Measurements from ENCODE around the gene TTC6.
"Not testable (repeated sequence)": the region's sequence is repeated elsewhere in the genome, so short reads cannot be mapped to it uniquely, and the experiment has no call there.

TTC6 gene, protein sequence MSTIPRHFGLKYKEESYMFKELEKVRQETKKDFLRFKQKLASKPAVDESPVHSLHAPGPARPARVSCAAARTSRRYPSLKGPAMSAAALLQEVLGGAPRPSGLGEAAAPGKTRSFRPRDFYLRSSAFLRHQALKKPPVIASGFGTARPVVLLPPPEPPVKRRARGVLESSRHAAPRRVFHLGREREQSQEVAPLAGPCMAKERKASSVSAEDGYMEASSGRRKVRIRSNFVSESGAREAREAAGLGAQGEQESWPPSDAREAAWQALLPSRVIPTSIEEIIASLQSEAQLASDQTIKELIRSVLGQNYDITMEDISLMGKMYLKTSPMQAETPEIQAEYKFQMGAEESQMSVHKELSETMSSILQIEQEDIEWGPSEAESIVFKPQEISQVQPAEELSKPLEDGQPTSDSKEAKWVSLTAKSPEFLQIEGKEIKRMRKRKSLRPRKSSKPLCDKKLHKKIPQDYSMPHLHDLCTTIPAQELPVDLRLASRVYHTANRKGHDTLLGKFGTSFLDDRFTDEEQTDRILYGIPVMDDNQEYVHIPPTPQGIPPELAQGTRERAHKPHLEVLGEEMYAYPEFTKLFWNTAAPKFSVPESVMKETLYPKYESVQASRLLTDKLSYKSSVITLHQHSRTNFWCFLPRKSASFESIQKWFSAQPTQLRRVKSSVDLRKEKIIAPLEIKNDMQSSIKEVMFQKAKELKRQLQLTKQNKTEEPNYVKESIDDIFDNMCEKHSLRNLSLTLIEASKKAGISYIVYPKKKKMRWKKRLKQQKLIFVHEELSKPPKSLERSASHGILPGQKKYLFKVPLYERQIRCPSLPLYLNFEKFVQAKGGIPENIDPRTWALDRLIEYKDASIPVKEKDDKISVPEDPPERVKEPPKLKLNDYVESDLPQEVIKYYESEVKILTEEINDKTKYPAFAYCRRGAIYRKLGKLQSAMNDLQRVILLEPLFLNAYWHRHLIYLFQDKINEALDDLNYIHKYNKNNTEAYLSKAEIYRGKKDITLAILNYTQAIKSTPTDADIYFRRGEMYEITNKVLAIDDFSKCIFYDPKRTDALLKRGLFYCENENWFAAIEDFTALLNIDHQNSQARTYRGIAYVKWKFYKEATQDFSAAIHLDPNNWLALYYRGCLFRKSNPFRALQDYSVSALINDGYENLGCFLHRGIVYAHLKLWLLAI (N-terminal part only)

DNA sequence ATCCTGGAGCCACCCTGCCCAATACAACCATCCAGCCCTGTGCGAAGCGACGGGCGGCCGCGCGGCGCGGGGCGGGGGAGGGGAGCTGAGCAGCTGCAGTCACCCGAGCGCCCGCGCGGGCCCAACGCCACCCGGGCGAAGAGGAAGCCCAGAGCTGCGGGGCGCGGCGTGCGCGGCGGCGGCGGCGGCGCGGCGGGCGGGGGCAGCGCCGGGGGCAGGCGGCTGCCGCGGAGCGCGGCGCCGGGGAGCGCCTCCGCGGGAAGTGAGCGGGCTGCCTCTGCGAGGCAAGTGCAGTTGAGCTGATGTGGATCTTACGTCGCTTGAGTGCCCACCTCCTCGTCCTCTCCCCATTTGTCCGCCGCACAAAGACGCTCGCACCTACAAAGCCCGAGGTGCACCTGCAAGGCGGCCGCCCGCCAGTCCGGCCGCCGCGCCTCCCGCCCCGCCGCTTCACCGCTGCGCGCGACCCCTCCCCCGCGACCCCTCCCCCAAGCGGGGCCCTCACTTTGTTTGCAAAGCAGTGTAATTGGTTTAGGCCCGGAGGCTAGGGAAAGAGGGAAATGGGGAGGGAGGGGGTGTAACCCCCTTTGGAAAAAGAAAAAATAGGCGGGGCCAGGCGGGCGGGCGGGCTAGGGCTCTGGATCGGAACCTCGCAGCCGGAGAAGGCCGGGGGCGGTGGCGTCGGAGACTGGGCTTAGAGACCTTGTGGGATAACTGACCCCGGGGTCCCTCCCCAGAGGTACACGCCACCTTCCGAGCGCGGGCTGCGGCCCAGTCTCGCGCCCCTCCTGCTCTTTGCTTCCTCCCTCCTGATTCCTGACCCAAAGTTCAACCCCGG, at the start of gene TTC6, which contains the start of gene FOXA1:
Gene TTC6, plus strand, starts transcription at position 659 of the 838 bp plus-strand sequence. CDS start 26,436 bp downstream, outside the sequence.
Gene FOXA1, minus strand, starts transcription at position 279 of the 838 bp plus-strand sequence. Its CDS starts 277 bp downstream, at position 2.
- DNase-seq: no peak

DNA sequence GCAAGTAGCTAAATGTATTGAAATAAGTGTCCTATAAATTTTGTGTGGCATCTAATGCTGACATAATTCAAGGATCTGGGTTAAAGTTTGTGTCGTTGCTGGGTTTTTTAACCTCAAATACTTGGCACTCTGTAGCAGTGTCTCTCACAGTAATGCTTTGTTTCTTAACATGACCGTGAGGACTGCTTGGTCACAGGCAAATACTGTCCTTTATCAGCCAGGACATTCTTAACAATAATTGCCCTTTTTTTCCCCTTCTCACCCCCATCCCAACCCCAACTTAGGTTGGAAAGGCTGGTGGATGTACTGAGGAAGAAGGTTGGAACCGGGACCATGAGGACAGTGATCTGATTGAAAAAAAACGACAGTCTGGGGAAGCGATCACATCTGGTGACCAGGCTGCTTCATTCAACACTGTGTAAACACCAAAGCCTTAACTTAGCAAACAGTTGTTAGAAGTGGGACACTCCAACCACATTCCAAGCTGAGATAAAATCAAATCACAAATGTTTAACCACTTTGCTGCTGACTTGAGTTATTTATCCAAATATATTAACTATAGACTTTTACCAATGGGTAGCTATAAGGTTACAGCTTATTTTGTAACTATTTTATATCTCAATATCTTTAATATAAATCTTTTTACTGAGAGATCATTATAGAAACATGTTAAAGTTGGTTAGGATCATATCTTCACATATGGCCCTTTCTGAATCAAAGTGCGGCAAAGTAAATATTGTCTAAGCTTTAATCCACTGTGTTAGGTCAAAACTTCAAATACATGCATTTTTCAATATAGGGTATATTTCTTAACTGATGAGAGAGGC, 48.6 kb upstream of the TTC6 start:
- DNase-seq: no peak

- no peak for DNase-seq
Observed at GRCh38 chr14:37550511-37550910, 44.9 kb upstream of the TTC6 start.

DNA sequence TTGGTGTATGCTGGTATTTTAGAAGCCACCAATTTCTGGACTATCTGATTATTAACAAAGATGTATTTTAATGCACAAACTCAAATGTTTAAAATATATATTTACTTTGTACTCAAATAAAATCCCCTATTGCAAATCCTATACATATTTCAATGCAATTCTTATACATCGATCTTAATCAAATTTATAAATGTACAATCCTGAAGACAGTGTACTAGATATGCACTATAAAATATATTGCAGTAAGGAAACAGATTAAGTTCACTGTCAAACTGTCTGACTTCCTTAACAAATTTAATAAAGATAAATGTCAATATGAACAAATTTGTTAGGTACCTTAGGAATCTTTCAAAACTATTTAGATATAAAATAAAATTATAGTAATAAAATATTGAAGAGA, 44.3 kb upstream of the TTC6 start:
- DNase-seq: no peak

DNA sequence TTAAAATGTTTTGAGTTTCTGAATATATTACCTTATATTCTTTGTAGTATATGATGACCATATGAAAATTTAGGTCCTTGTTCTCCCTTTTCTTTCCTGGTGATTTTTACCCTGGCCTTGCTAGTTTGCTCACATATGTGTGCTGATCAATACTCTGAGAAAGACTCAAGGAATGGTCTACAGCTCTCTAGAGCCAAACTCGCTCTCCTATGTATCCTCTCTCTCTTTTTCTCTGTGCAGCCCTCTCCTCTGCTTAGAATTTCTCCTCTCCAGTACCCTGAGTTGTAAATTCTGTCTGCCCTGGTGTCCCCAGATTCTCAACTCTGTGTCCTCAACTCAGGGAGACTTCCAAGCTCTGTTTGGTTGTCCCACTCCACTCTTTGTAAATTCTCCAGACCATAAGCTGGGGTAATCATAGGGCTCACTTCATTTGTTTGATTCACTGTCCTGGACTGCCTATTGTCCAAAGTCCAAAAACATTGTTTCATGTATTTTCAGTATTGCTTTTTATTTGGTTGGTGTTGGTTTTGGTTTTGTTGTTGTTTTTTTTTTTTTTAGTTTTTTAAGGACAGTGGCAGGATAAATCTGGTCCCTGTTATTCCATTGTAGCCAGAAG, 41.4 kb upstream of the TTC6 start:
- DNase-seq: no peak

GRCh38 chr14:37555596-37555995, 39.8 kb upstream of the TTC6 start:
- DNase-seq: not testable (repeated sequence)

GRCh38 chr14:37558740-37559139, 36.7 kb upstream of the TTC6 start:
- DNase-seq: no peak

DNA sequence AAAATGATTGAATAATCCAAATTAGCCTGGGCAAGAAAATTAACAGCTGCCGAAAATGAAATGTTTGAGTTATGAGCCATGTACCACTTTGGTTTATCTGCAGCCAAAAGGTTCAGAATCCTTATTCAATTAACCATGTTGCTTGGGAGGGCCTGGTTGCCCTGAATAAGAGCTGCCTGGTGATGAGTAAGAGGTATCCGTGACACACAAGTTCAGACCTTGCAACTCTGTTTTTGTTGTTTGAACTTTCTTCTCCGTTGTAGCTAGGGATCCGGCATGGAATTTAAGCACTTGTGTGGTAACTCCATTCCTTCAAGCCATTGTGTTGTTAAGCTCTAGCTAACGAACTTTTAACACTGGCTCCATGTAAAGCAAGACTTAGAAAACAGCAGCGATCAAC, 36.0 kb upstream of the TTC6 start:
- no peak for DNase-seq

DNA sequence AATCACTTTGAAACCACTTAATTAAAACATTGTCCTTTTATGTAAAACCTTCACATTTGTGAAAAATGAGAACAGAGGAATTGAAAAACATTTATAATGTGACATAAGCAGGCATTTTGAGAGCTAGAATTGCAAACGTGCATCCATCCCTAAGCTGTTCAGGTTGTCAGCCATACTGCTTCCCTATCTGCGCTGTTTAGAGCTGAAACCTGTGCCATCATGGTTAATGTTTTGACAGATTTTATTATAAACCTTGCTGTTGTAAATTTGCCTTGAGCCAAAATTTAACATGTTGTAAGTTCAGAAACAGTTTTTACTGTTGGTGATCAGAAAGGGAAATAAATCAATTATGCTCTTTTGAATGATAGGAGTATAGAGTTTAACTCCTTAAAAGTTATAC, 32.2 kb upstream of the TTC6 start:
- DNase-seq: no peak

- DNase-seq: no peak
Observed at GRCh38 chr14:37565550-37565949, 29.9 kb upstream of the TTC6 start.

DNA sequence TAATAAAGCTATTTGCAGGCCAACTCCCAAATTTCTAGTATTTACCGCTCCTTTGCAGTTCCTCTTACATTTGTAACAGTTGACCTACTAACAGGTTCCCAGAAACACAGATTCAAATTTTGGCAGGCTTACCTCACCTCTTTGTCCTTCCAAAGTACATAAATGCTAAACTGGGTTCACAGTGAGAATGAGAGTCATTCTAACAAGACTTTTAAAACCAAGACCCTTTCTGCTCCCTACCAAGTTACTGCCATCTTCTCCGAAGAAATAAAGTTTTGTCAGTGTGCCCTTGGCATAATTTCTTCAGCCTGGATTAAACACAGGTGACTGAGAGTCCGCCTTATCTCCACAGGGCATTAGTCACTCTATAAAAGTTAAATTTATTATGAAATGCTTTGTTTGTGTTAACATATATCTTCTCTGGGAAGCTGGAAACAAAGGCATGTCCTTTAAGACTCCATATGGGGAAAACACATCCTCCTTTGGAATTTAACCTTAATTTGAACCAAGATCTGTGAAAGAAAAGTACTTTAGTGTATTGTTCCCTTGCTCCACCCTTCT, 28.5 kb upstream of the TTC6 start:
- DNase-seq: no peak

DNA sequence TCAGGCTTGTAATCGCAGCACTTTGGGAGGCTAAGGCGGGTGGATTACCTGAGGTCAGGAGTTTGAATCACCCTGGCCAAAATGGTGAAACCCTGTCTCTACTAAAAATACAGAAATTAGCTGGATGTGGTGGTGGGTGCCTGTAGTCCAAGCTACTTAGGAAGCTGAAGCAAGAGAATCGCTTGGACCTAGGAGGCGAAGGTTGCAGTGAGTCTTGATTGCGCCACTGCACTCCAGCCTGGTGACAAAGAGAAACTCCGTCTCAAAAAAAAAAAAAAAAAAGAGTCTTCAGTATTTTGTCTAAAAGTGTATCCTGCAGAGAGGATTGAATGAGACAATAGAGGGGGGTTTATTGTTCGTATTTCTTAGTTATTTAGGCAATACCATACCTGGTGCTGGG, 25.7 kb upstream of the TTC6 start:
- no peak for DNase-seq

DNA sequence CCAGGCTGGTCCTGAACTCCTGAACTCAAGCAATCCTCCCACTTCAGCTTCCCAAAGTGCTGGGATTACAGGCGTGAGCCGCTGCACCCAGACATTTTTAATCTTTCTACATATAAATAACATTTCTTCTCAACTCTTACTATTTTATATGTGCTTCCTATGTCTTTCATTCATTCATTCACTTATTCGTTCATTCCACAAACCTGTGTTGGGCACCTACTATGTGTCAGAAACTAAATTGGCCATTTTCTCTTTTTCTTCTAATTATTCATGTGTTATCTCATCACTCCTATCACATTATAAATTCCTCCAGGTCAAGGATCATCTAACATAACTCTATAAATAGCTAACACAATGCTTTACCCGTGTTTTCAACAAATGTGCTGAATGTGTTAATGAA, 24.0 kb upstream of the TTC6 start:
- DNase-seq: no peak

DNA sequence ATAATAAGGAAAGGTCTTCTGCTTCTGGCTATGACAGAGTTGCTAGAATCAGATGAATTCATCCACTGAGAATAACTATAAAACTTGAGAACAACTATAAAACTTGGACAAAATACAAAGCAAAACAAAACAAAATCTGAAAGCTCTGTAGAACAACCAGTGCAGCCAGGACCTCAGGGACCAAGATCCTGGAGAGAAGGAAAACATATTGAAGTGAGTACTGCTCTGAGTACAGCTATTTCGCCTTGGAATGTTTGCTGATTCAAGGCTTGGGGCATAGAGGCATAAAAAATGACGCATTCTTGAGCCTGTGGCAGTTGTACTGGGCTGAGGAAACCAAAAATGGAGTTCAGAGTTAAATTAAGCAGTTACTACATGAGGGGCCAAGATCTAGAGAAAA, 22.1 kb upstream of the TTC6 start:
- no peak for DNase-seq

DNA sequence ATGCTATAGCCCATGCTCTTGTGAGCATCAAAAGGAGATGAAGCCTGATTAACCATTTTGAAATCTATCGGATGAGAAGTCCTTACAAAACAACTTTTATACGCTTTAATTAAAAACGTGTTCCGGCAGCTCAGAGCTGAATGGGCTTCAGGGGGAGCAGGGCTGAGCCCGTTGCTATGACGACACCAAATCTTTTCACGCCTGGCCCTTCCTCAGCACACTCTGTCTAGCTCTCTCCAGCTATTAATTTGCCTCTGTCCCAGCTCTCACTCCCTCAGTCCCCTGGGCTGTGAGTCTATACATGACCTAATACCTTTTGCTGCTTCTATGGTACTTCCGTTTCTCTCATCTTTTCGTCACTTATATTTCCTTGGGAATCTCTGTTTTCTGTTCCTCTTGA, 16.2 kb upstream of the TTC6 start:
- peak; percentile 72 for DNase-seq

DNA sequence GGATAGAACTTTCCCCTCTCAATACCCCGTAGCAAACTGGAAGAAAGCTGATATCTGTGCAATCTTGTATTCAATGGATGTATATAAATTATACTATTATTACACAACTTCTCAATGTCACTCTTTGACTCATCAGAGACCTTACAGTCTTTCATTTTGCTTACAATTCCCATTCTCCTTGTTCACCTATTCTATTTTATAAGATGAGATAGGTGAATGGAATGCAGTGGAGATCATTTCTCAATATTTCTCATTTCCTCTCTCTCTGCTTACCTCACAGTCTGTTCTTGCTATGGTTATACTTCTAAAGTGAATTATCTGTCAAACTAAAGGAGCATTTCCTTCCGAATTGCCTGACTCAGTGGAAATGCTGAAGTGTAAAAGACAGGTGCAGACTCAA, 15.3 kb upstream of the TTC6 start:
- DNase-seq: no peak

DNA sequence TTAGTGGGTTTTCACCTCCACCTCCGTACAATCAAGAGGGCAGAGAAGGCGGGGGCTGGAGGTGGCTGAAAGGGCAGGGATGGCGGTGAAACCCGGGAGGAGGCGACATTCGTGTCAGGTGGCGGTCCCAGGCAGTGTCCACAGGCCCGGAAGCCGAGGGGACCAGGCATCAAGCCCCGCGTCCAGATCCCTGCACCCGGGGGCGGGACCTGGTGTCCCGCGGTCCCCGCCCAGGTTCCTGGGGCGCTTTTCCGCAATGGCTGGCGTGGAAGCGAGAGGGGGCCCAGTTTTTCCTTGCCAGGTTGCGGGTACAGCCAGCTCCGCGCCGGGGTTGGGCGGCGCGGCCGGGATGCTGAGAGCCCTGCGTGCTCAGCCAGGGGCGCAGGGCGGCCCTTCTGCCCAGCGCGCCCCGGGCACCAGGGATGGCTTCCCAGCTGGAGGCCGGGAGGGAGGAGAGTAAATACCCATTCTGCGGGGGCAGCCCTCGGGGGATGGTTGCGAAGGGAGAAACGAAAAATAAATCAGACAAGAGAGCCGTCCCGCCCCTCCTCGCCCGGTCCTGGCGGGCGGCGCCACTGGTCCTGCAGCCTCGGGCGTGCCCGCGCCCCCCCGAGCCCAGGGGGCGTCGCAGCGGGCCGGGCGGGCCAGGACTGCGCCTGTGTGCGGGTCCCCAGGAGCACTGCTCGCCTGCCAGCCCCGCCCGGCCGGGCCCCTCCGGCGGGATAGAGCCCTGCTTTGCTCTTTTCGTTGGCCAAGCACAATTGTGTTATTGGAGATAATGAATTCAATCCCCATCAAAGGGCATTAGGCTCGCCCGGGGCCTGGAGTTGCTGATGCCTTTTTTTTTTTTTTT, 11.8 kb upstream of the TTC6 start:
- DNase-seq: peak; percentile 65

DNA sequence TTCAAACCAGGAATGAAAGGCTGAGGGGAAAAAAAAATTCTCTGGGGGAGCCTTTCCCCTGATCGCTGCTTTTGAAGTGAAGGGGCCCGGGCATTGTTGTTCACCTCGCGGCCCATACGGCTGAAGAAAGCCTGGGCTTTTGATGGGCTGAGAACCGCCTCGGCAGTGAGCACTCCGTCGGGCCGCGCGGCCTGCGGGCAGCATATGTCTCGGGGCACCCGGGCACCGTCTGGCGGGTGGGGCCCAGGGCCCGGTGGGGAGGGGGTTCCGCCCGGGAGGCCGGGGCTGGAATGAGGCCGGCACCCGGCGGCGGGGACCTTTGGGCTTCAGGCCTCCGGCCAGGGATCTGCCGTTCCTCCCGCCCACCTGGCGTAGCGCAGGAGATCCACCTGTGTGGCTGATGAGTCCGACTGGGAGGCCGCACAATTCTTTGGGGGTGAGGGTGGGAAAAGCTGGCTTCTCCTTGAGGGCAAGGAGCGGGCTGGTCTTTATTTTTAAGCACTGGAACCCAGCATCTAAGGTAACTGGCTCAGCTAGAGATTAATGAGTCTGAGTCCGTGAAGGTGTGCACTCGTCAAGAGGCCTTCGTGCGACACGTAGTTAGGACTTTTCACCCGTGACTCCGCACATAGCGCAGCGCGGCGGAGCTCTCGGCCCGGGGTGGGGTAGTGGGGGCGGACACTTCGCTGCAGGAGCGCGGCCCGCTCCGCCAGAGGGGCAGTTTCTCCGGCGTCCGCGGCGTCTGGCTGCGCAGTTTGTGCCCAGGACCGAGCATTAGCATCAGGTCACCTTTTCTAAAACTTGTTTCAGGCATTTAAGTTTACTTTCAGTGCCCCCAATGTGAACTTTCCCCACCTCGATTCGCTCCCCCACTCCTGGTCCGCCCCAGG, 11.0 kb upstream of the TTC6 start:
- peak; percentile 72 for DNase-seq

All from retina (tissue), 1 donor.